ENCODE measurements around the gene TUBGCP3.

The TUBGCP3 gene

DNA sequence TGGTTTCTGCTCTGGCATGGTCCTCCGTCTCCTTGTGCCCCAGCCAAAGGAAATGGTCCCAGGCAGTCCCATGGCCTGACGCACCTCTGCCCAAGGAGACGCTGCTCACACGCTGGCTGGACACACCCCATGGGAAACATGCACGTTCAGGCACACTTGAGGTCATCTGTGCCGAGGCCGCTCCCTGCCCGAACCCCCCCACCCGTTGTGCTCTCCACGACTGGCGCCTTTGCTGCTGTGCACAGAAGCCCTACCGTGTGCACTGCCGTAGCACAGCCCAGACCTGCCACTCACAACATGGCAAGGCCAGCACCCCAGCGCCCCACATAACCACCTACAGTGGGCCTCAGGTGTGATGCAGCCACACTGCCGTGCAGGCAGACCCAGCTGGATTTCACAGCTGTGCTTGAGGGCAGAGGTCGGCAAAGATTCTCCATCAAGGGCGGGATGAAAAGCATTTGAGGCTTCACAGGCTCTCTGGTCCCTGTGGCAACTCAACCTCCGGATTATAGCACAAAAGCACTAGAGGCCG is 146.1 kb downstream of the TUBGCP3 start:
- DNase-seq (ENCODE audit: low read depth) = no peak

DNA sequence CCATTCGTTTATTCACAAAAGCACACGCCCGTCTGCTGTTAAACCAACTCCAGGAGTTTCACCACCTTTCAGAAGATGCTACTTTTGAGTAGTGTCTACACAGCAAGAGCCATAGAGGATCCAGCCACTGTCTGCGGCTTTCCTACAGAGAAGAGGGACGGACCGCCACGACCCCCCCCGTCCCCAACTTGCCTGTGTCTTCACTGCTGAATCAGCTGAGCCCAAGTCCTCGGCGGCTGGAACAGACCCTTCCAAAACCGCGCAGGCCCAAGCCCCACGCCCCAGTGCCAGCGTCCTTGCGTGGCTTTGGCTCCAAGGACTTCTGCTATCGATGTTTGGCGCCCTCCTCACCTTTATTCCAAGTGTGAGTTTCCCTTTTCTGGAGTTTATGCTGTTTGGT is 146.7 kb downstream of the TUBGCP3 start:
- DNase-seq (ENCODE audit: low read depth) = no peak

DNA sequence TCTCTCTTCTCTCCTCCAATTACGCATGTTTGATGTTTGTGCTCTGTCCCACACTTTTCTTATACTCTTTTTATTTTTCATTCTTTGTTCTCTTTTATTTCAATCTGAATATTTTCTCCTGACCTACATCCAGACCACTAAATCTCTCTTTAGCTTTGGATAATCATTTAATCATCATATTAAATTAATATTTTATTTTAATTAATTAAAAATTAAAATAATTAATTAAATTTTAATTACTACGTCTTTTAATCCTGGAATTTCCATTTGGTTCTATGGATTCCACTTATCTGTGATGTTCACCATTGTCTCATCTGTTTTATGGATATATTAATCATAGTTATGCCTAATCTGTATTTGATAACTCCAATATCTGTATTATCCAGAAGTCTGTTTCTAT is 149.4 kb downstream of the TUBGCP3 start:
- DNase-seq (ENCODE audit: low read depth) = no peak

DNA sequence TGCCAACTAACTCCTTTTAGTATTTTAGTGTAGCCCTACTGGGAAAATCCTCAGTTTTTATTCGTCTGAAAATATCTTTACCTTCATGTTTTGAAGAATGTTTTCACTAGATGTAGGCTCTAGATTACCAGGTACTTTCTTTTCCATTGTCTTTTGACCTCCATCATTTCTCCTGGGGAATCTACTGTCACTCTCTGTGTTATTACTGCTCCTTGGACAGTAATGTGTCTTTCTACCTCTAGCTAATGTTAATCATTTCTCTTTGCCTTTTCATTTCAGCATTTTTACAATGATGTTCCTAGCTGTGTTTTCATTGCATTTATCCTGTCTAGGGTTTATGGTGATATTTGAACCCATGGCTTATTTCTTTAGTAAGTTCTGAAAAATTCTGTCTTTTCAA is 149.9 kb downstream of the TUBGCP3 start:
- DNase-seq (ENCODE audit: low read depth) = no peak

DNA sequence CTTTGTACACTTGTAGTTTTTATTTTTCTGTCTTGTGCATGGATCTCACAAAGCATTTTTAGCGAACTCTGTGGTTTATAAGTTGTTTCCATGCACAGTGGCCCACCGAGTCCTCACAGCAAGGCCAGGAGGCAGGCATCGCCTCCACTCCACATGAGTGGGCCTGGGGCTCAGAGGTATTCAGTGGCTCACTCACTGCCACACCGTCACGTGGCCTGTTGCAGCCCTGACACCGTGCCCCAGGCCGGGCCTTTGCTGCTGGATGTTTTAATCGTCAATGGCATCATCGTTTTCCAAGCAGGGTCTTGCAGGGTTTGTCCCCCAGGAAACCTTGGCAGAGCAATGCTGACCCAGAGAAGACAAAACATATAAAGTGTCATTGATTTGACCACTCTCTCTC is 152.0 kb downstream of the TUBGCP3 start:
- no peak for DNase-seq (ENCODE audit: low read depth)

Data from ELR (cell line).